ENCODE data around the gene MUS81.

MUS81 gene

DNA sequence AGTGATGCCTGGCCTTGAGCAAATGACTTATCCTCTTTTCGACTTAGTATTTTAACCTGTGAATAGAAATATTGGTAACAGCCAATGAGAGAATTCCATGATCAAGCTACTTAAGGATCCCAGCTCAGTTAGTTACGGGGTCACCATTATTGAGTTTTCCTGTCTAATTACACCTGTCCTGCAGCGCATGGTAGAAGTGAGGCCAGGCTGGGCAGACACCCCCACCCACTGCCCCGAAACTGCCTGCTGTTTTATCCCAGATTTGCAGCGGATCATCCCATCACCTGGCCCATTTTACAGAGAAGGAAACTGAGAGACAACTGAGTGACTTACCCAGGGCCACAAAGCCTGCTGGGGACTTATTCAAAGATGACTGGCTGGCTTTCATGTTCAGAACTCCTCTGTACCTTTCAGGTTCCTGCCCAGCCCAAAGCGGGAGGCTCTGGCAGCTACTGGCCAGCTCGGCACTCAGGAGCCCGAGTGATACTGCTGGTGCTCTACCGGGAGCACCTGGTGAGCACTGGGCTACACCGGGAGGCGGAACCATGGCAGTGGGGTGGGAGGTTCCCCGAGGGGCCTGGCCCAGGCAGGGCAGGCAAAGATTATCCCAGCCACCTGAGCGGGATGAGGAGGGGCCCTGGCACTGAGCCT is 1.4 kb downstream of the MUS81 start:
- DNase-seq: no peak

DNA sequence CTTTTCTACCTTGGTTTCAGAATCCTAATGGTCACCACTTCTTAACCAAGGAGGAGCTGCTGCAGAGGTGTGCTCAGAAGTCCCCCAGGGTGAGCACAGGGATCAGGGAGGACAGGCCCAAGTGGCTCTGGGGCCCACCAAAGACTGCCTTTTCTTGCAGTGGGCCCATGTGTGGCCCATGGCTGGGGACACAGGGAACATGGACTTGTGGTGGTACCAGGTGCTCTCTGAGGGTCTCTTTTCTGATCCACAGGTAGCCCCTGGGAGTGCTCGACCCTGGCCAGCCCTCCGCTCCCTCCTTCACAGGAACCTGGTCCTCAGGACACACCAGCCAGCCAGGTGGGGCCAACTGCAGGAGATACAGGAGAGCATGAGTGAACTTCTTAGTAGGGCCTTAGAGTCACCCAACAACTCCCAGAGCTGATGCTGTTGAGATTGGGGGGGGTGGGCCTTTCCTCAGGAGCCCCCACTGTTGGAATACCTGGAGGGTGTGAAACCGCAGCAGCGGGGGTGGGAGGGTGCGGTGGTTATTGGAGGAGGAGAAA is 2.0 kb downstream of the MUS81 start:
- no peak for DNase-seq

DNA sequence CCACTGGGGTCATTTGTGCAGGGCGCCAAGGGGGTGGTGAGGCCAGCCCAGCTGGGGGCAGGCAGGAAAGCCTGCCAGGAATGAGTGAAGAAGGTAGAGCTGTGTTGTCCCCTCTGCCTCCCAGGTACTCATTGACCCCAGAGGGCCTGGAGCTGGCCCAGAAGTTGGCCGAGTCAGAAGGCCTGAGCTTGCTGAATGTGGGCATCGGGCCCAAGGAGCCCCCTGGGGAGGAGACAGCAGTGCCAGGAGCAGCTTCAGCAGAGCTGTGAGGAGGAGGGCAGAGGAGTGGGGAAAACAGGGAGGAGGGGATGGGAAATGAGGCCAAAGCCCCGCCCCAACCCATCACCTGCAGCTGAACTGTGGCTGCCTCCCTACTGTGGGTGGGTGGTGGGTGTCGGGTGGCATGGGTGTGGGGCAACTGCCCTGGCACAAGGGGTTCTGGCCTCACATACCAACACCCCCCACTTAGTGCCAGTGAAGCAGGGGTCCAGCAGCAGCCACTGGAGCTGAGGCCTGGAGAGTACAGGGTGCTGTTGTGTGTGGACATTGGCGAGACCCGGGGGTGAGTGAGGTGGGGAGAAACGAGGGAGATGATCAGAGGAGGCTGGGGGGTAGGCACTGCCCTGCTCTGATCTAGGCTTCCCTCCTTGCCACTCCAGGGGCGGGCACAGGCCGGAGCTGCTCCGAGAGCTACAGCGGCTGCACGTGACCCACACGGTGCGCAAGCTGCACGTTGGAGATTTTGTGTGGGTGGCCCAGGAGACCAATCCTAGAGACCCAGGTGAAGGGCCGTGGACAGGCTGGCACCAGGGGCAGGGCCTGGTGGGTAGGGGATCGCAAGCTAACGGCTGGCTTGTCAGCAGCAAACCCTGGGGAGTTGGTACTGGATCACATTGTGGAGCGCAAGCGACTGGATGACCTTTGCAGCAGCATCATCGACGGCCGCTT is 3.0 kb downstream of the MUS81 start:
- no peak for DNase-seq

- DNase-seq: no peak
Measured at GRCh38 chr11:65863889-65864705, 3.9 kb downstream of the MUS81 start.

- no peak for DNase-seq
Measured at GRCh38 chr11:65864706-65865471, 4.7 kb downstream of the MUS81 start.

DNA sequence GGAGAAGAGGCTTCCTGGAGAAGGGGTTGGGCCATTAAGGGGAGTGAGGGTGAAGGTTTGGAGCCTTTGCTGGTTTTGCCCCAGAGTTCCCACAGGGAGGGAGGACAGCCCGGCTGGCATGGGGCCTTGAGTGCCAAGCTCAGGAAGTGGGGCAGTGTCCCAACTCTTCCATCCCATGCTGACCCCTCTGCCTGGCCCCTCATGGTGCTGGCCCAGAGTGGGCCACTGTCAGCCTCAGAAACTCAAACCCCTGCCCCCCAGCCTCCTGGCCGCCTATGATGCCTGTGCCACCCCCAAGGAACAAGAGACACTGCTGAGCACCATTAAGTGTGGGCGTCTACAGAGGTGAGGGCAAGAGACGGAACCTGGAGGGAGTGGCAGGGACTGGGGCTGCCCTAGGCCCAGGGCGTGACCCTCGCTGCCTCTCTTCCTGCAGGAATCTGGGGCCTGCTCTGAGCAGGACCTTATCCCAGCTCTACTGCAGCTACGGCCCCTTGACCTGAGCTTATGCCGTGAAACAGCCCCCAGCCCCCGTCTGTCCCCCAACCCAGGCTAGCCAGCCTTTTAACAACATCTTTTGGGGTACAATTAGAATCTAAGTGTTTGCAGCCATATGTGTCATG is 5.4 kb downstream of the MUS81 start:
- DNase-seq: no peak

DNA sequence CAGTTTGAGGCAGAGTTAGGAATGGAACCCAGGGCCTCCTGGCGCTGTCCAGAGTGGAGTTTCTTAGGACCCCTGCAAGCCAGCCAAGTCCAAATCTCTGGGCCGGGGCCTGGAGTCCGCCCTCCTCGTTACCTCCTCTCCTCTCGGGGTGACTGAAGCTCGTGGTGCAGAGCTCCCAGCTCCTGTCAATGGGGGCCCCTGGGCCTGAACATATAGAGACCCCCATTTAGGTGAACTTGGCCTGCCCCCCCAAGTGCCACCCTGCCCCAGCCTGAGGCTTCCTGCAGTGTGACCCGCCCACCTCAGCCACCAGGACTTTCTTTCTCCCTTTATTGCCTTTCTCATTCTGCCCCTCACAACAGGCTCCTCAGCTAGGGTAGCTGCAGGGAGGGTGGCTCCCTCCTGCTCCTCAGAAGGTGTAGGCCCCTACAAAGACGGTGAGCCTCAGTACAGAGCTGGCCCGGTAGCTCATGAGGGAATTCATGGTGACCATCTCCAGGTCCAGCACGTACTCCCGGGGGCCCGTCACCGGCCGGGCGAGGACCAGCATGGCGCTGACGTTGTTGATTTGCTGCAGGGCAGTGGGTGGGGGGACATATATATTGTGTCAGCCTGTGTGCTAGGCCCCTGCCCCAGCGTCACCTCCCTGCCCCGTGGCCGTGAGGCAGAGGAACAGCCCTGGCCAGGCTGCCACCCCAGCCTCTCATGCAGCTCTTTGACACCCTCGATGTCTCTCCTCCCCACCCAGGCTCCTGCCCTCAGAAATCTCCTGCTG is 6.5 kb downstream of the MUS81 start:
- DNase-seq: no peak

GRCh38 chr11:65867284-65868071 is 7.2 kb downstream of the MUS81 start:
- DNase-seq: no peak

- no peak for DNase-seq
Measured at GRCh38 chr11:65868076-65868667, 7.9 kb downstream of the MUS81 start.

DNA sequence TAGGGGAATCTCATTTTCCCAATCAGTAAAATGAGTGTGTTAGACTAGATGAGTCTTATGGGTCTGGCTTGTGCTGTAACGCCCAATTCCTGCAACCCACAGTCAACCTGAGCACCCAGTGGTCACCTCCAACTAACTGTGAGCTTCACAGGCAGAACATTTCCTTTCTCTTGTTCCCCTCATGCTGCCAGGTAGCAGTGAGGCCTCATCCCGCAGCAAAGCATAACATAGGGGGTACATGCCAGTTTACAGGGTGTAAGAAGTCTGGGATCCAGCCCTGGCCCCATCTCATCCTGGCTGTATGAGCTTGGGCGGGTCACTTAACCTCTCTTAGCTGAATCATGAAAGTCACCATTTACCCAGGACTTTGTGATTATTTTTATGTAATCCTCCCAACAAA is 8.7 kb downstream of the MUS81 start:
- no peak for DNase-seq

GRCh38 chr11:65869643-65870306 is 9.5 kb downstream of the MUS81 start:
- DNase-seq: no peak

GRCh38 chr11:65870307-65870658 is 10.1 kb downstream of the MUS81 start:
- DNase-seq: no peak

DNA sequence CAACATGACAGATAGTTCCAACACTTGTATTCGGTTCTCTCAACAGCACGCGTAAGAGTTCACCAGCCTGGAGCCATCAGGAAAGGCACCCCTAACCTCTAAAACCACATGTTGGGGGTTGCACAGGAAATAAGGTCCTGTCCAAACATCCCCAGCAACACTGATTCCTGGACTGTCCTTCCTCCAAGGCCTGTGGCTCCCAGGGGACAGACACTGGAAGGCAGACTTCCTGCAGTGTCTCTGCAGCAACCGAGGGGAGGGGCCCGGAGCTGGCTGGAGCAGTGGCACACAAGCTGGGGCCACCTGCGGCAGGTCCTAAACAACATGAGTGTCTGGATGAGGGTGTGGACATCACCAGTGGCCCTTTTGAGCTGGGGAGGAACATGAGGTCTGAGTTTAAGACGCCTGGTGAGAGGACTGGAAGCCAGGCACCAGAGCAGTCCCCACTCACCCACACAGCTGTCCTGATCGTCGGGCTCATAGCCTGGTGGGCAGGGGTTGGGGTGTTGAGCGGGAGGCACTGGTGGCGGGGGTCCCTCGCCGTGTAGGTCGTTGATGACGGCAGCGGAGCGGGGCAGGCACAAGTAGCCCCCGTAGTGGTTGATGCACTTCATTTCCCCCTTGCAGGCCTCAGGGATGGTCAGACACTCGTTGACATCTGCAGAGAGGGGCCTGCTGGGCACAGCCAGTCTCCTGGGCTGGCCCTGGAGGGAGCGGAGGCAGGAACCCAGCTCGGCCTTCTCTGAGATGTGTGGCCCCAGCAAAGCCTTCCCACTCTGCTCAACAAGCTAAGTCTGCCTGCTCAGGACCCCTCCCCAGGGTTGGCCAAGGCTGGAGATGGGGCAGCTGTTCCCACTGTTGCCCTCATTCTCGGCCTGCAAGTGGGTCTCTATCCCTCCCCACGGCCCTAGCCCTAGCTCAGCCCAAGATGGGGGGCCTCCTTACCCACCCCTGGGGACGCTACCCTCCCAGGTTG is 10.8 kb downstream of the MUS81 start:
- no peak for DNase-seq

DNA sequence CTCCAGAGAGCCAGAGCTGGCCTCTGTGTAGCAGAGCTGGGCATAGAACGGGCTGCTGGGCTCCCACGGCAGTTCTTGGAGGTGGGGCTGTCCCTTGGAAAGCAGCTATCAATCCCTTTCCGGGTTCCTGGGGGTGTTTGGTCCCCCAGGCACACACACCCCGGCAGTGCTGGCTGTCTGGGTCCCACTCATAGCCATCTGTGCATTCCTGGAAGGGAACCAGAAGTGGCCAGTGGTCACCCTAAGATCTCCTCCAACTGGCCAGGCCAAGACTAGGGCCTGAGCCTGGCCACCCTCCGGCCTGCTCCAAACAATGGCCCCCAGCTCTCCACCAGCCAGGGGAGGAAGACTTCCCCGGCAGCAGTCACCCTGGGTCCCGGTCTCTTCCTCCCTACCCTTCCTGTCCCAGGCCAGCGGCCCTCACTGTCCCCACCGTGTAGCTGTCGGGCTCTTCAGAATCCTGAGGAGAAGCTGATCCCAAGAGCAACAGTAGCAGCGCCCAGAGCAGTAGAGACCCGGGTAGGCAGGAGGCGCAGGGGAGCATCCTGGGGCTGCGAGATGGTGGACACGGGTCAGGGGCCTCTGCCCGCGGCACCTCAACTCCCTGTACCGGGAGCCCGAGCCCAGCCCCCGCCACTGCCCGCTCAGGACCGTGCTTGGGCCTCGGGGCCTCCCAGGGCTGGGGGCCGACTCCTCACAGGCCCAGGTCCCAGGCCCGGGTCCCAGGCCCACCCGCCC is 11.7 kb downstream of the MUS81 start:
- no peak for DNase-seq

DNA sequence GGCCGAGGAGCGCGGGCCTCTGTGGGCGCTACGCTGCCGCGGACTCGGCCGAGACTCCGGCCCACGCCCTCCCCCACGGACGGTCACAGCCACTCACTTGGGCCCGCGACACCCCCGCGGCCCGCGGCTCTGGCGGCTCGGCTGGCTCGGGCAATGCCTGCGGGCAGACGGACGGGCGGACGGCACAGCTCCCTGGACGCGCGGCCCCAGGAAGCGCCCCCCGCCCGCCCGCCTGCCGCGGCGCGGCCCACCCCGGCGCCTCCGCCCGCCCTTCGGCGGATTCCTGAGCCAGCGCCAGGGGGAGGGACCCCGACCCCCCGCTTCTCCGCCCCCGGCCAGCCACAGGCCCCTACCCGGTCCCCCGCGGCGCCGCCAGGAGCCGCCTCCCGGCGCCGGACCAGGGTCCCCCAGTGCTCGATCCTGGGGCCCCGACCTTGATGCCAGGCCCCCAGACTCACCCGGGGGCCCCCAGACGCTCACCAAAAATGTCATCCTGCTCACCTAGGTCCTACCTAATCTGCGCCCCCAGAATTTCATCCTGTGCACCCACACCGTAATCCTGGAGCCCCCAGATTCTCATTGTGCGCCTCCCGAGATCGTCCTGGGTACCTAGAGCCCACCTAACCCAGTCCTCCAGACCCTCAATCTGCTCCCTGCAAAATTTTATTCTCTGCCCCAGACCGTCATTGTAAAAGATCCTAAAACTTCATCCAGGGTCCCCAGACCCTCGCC is 12.5 kb downstream of the MUS81 start, which contains the start of gene EFEMP2:
TSS of gene EFEMP2 (minus strand) at position 215 of the 732 bp plus-strand sequence. CDS start 446 bp downstream, outside the sequence.
- DNase-seq: no peak

Measured in hippocampal formation (tissue), 2 donors.